Measurements from ENCODE around the gene SENP2.
"Not testable (repeated sequence)": the region's sequence is repeated elsewhere in the genome, so short reads cannot be mapped to it uniquely, and the experiment has no call there.

The SENP2 gene

DNA sequence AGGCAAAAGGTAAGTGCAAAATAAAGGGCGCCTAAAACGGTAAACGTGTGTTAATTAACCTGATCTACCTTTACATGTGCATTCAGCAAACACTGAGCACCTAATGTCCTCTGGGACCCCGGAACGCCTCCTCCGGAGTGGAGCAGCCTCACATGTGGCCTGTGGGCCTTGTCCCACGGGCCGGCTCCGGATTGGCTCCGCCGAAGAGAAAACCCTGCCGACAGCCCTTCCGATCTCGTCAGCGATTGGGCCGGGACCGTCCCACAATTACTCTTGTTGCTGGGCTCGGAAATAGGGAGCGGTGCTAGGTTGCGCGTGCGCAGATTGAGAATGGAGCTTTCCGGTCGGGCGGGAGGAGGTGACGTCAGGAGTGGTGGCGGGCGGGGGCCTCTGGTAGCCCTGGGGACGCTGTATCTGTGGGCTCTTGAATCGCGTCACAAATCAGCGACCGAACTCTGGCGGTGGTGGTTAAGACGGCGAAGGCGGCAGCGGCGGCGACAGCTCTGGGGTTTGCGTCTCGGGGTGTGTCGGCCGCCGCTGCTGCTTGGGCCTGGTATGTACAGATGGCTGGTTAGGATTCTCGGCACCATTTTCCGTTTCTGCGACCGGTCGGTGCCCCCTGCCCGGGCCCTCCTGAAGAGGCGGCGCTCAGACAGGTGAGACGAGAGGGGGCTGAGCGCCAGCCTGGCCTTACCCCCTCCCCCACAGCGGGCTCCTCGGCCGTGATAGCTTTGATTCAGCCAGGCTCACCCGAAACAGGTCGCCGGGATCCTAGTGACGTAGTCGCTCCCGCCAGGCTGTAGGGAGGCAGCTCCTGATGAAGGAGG, at the start of gene SENP2:
SENP2 (plus strand) TSS at position 437 of the 827 bp plus-strand sequence; CDS start at position 556, 119 bp downstream.
- peak; percentile 99 for DNase-seq

DNA sequence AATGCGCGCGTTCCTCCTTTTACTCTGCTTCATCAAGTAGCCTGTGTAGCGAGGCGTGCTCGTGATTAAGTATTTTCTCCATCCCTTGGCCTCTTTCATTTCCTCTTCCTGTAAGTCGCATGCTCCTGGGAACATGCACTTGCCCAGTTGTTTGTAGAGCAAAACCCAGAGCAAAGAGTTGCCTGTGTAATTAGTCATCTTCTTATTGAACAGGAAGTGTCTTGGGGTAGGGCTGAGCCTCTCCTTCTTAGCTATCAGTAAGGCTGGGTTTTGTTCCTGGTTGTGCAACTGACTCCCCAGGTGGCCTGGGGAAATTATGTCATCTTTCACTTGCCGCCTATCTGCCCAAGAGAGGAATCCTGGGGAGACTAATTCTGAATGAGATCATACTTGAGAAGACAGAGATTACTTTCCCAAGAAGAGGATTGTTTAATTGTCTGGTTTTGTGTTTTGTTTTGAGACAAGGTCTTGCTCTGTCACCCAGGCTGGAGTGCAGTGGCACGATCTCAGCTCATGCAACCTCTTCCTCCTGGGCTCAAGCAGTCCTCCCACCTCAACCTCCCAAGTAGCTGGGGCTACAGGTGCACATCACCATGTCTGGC, 48.6 kb upstream of the SENP2 start:
- peak; percentile 62 for DNase-seq

DNA sequence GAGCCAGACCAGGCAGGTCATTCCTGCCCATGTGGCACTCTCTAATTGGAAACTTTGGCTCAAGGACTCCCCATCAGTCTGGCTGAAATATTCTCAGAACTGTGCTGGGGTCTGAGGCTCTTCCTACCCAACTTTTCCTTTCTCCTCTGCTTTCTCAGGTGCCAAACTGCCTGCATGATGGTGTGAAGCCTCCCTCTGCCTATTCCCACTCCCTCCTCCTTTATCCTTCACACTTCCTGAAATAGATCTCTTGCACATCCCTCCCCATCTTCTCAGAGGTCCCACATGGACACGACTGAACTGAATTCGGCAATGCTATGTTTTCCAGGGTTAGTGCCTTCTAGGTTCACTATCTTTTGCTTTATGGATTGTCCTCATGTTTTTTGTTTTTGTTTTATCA, 46.2 kb upstream of the SENP2 start:
- no peak for DNase-seq

DNA sequence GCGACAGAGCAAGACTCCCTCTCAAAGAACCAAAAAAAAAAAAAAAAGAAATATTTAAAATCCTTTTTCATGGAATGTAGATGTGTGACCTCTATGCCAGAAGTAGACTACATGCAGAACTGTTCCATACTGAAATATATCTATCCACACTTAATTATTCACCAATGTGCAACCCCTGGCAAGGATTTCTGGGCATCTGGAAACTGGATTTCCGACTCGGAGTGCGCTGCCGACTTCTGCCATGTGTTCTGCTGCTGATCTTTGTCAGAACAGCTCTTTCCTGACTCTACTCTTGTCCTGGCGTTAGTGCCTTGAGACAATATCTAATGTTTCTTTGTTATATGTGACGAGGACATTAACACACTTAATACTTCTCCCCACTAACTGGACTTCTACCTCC, 45.4 kb upstream of the SENP2 start:
- DNase-seq: no peak

DNA sequence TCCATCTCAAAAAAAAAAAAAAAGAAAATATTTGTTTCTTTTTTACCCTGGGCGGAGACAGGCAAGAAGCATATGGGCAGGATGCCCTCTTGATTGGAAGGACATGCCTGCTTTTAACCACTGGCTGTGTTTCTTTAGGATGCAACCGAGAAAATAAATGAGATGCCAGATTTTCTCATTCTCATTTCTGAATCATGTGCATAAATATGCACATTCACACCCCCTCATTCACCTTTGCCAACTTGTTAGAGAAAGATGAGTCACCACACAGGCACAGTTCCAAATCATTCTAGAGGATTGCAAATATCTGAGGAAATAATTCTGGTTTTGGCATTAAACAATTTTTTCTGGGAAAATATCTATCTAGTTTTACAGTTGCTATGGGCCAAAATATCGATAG, 37.0 kb upstream of the SENP2 start:
- DNase-seq: peak; percentile 96

DNA sequence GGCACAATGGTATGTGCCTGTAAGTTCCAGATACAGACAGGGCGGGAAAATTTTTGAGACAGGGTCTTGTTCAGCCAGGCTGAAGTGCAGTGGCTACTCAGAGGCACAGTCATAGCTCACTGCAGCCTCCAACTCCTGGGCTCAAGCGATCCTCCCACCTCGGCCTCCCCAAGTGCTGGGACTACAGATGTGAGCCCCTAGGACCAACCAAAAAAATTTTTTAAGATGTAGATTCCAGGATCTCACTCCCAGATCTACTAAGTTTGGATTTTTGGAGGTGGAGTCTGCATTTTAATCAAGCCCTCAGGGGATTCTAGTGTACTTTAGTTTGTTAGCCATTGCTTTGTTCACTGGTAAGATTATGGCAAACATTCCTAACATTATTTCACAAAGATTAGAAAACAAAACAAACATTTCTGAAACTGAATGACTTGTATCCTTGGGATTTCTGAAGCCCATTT, 36.4 kb upstream of the SENP2 start:
- DNase-seq: peak; percentile 1

DNA sequence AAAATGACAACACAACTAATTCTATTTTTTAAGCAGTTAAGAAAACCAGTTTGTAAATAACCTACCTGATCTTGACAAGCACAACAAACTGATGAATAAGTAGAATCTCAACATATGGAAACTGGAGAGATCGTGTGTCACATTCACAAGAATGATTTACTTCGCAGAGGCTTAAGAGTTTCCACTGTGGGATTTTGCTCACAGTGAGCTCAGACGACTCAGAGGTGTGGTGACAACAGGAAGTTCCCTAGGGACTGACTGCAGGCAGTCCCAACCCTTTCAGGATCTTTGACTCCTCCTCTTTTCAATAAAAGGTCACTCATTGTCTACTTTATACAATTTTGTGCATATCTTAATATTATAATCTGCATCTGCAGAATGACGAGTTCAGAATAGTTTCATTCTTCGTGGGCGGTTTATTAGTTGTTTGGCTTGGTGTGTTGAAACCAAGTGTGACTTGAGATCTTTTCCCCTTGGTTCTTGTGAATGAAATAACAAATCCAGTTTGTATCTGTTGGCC, 33.7 kb upstream of the SENP2 start, which contains the start of gene LIPH:
LIPH (minus strand) TSS at position 231 of the 520 bp plus-strand sequence; CDS start at position 114, 117 bp downstream.
- DNase-seq: peak; percentile 5

DNA sequence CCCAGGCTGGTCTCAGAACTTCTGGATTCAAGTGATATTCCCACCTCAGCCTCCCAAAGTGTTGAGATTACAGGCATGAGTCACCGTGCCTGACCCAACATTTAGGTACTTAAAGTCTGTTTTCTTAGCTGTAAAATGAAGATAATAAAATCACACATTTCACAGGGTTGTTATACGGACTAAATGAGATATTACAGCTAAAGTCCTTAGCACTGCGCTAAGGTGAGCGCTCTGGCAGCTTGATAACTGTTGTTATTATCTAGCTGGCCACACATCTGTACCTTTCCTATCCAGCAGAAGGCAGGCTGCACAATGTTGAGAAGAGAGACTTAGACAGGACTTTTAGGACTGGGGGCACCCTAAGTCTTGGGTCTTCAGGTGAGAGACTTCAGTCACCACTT, 31.0 kb upstream of the SENP2 start:
- no peak for DNase-seq

DNA sequence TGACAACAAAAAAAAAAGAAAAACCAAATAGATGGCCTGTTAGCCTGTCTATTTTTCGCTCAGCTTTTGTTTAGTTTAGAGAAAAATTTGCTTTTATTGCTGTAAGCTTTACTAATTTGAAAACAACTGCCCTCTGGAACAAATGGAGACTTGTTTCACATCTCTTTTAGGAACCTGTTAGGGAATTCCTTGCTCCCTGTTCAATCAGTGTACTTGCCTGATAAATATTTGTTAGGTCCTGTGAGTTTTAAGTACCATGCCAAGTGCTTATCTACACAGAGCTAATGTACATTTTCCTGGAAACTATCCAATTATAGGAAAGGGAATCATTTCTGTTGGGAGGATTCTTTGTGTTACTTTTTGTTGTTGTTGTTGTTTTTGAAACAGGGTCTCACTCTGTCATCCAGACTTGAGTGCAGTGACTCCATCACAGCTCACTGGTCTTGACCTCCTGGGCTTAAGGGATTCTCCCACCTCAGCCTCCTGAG, 30.2 kb upstream of the SENP2 start:
- DNase-seq: no peak

DNA sequence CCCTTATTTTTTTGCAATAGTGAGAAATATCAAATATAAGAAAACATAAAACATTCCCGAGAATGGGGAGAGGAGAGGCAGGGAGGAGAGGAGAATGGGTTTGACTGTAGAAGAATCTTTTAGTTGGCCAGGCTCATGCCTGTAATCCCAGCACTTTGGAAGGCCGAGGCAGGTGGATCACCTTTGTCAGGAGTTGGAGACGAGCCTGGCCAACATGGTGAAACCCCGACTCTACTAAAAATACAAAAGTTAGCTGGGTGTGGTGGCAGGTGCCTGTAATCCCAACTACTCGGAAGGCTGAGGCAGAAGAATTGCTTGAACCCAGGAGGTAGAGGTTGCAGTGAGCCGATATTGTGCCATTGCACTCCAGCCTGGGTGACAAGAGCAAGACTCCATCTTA, 29.5 kb upstream of the SENP2 start:
- not testable (repeated sequence) for DNase-seq

DNA sequence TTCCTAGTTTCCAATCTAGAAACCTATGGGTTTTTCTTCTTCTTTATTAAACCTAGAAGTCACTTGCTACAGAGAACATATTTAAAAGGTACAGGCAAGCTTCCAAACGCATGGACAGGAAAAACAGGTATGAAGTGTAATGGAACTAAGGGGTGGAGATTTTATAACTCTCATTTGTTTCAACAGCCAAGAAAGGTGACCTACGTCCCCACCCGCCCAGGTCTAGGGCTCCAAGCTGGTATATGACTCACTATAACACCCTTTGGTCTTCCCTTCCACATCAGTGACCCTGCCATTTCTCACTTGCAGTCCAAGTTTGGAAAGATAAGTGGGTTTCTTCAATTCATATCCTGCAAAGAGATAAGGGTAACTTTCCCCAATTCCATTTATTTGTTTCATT, 27.7 kb upstream of the SENP2 start:
- DNase-seq: no peak

DNA sequence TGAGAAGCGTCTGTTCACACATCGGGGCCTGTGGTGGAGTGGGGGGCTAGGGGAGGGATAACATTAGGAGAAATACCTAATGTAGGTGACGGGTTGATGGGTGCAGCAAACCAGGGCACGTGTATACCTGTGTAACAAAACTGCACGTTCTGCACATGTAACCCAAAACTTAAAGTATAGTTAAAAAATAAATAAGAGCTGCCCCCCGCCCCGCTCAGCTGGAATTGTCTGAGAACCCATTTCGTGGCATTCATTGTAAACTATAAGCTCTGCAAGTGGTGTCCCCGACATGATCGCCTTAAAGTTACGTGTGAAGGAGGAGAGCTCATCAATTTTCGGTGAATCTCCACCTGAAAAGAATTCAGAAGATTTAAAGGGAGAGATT, 26.4 kb upstream of the SENP2 start:
- DNase-seq: no peak

DNA sequence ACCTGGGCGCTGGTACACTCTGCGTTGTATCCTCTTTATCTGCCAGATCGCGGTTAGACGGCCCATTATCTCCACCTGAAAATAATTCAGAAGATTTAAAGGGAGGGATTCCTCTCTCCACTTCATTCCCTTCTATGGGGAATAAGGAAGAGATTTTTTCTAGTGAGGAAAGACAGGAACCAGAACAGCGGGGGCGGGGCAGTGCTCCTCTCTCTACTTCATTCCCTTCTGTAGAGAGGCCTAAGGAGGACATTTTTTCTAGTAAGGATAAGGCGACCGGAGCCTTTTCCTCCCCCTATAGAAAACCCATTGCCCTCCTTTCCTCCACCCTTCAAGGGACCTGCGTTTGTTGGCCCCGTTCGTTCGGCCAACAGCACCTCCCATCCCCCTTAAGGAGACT, 25.4 kb upstream of the SENP2 start:
- no peak for DNase-seq

DNA sequence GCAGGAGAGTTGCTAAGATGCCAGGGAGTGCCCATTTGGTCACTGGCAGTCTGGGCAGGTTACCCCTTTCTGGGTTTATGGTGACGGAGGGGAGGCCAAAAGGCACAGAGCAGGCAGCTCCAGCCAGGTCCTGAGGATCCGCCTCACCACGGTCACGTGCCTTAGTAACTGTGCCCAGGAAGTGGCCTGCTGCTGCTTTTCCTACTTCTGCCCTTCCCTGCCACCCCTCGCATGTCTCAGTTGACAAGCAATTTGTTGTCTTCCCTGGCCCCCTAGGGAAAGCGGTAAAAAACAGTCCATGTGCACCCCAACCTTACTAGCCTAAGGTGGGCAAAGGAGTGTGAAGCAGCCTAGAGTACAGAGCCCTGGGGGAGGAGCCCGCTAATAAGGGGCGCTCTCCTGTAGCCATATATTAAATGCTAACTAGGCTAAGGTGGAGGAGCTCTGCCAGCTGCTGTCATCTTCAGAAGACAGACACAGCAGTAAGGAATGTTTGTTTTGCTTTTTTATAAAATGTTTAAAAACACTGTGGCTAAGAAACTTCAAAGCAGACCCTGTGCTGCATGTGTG, 24.6 kb upstream of the SENP2 start:
- DNase-seq: no peak

DNA sequence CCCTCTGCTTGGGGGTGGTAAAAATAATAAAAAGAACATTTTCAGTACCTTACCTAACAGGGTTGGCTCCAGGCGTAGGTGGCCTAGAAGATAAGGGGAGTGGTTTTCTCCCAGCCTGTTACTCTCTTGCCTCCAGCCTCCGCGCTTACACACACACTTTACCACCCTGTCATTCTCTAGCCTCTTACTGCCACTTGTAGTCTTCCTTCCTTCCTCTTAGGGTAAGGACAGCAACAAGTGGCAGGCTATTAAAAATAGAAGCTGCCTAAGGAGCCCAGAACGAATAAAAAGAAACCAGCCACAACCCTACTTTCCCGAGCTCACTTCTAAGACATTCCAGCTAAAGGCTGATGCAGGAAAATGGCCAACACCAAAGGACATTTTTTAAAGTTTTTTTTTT, 24.1 kb upstream of the SENP2 start:
- no peak for DNase-seq

DNA sequence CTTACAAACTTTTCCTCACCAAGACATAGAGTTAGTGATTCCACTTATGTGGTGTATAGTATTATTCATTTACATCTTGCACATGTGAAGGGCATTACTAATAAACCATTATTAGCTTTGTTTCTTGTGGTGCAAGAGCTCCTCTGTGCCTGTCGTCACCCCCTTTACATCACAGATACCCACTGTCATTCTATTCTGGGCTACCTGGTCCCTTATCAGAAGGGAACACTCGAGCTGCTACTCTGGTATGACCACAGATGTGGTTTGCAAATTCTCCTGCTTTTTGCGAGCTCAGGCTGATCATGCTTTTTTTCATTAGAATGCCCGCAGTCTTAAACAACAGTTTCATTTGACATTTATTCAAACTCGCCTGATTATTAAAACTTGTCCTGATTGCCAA, 13.9 kb upstream of the SENP2 start:
- no peak for DNase-seq

DNA sequence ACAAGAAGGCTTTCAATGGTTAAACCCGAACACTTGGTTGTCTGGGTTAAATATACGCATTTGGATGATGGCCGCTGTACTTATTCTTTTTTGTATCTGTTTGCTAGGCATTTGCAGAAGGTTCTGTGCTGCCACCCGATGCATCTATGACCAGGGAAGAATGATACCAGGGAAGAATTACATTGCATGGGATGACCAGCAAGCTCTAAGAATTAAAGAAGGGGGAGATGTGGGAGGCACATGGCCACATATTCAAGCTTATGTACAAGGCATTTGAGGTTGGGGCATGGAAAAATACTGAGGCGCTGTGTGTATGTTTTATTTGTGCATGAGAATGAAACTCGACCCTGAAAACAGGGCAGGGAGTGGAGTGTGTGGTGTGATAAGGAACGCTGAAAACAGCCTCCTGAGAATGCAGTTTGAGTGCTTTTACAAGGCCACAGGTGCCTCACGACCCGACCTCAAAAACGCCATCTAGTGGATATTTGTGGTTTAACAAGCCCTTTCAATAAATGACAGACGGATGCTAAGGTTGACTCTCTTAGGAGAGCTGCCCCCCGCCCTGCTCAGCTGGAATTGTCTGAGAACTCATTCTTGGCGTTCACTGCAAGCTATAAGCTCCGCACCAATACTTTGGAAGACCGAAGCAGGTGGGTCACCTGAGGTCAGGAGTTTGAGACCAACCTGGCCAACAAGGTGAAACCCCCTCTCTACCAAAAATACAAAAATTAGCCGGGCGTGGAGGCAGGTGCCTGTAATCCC, 10.8 kb upstream of the SENP2 start:
- DNase-seq: peak; percentile 41

DNA sequence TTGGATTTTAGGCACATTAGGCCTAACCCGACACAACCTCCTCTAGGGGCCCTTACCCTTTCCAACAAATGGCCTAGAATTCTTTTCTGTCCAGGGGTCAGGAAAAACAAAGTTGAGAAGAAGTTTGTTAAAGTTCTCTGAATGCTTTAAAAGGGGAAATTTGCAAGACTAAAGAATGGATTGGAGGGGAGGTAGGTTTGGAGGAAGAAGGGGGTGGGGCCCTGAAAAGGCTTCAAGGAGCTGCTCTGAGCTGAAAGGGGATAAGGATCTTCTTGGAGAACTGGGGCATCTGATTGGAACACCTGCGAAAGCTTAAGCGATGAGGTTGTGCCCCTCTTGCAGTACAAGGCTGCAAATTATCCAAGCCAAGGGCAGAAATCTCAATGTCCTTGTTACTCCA, 3.9 kb upstream of the SENP2 start:
- no peak for DNase-seq

DNA sequence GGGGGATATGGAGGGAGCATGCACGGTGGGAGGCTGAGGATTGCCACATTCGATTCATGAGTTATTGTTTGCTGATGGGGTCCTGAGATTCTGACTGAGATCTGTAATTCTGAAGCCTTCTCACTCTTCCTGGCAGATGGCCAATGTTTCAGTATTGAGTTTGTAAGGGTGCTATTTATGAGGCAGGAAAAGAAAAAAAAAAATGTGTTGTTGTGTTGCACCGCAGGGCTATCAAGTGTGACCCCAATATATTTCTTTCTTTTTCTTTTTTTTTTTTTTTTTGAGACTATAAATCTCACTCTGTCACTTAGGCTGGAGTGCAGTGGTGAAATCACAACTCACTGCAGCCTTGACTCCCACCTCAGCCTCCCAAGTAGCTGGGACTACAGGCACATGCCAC, 3.2 kb upstream of the SENP2 start:
- no peak for DNase-seq

DNA sequence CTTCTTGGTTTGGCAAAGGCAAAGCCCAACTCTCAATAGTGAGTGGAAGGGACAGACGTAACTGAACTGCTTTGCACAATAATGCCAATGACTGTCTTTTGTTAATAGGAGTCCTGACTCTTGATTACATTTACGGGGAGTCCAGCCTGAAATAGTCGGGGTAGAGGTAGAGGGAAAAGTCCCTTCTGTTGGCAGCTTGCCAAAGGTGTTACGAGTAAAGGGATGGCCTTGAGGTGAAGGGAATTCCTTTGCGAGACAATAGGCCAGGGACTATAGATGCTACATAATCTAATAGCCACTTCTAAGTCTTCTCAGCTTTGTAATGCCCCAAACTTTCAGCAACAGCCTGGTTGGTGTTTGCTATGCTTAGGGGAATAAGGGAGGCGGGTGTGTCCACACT, 2.2 kb upstream of the SENP2 start:
- no peak for DNase-seq

DNA sequence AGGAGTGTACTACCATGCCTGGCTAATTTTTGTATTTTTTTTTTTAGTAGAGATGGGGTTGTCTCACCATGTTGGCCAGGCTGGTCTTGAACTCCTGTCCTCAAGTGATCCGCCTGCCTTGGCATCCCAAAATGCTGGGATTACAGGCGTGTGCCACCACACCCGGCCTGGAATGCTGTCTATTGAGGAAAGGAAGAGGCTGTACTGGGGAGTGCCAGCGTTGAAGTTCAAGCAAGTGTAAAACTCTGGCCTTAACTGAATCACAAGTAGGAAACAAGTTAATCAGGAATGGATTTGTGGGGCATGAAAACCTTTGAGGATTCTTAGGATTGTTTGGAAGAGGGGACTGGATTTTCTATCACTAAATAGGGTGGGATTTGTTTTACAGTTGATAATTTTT, 1.4 kb upstream of the SENP2 start:
- DNase-seq: no peak

DNA sequence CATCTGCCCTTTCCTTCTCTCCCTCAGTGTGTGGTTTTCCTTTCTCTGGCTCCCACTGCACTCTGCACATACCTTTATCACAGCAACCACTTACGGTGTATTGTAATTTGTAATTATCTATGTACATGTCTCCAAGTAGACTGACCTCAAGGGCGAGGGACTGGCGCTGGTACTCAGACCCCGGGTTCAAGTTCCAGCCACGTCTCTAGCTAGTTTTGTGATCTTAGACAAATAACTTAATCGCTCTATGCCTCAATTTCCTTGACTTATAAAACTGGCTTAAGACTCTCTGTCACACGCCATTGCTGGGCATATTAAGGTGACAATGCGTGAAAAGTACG, 607 bp upstream of the SENP2 start:
- DNase-seq: no peak

DNA sequence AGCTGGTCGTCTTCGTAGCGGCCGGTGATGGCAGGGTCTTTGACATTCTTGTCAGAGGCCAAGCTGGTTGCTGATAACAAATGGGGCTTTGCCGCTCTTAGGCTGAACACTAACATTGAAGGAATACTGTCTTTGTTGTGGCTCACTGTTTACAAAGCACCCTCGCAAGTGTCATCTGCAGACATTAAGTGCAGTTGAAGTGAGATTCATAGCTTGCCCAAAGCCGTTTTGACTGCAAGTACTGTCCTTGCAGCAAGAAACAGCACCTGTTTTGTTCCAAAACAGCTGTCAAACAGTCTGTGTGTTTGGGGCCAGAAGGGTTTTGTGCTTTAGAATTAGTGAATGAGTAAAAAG, 568 bp downstream of the SENP2 start:
- DNase-seq: no peak
